HG03558 (cell line): Measurements from ENCODE around the gene NRL.
"Not testable (repeated sequence)": the region's sequence is repeated elsewhere in the genome, so short reads cannot be mapped to it uniquely, and the experiment has no call there.

Source experiments
- ATAC-seq: cut with Tn5 transposase; IDR thresholded peaks from one replicate; pipeline ENCODE4 v1.9.1; 2021; ENCODE audit warnings: moderate number of reproducible peaks; ENCODE audit not compliant: unreplicated experiment; ENCODE audit errors: extremely low read depth

NRL gene

GRCh38 chr14:24057867-24058259 lies 56.9 kb downstream of the NRL start:
- no peak for ATAC-seq

GRCh38 chr14:24057271-24057670 lies 57.5 kb downstream of the NRL start:
- ATAC-seq, result no peak

- ATAC-seq, result no peak
Measured at GRCh38 chr14:24056800-24057184, 58.0 kb downstream of the NRL start.

GRCh38 chr14:24055971-24056799 lies 58.6 kb downstream of the NRL start:
- no peak for ATAC-seq

- no peak for ATAC-seq
Measured at GRCh38 chr14:24054646-24055045, 60.1 kb downstream of the NRL start.

GRCh38 chr14:24054324-24054641 lies 60.5 kb downstream of the NRL start:
- ATAC-seq, result no peak

- no peak for ATAC-seq
Measured at GRCh38 chr14:24053548-24054323, 61.0 kb downstream of the NRL start.

GRCh38 chr14:24052656-24053547 lies 61.8 kb downstream of the NRL start:
- ATAC-seq, result no peak

GRCh38 chr14:24051789-24052655 lies 62.7 kb downstream of the NRL start, which contains the start of gene CARMIL3:
Gene CARMIL3, plus strand, starts transcription at chr14:24052009. Its CDS starts 145 bp downstream, at chr14:24052154.
- ATAC-seq, result no peak

- ATAC-seq, result no peak
Measured at GRCh38 chr14:24051176-24051788, 63.5 kb downstream of the NRL start.

GRCh38 chr14:24050753-24051152 lies 64.0 kb downstream of the NRL start:
- ATAC-seq, result not testable (repeated sequence)

- not testable (repeated sequence) for ATAC-seq
Measured at GRCh38 chr14:24049002-24049401, 65.7 kb downstream of the NRL start.

GRCh38 chr14:24042746-24043145 lies 72.0 kb downstream of the NRL start:
- no peak for ATAC-seq

- ATAC-seq, result no peak
Measured at GRCh38 chr14:24040692-24041091, 74.1 kb downstream of the NRL start.

- no peak for ATAC-seq
Measured at GRCh38 chr14:24038686-24039085, 76.1 kb downstream of the NRL start.

- no peak for ATAC-seq
Measured at GRCh38 chr14:24037658-24038037, 77.1 kb downstream of the NRL start.

GRCh38 chr14:24036963-24037657 lies 77.6 kb downstream of the NRL start:
- not testable (repeated sequence) for ATAC-seq

GRCh38 chr14:24036169-24036962 lies 78.4 kb downstream of the NRL start:
- no peak for ATAC-seq
